G401 (cell line): ENCODE results near the gene CDC5L. TPM values are rescaled to one million over a fixed set of nuclear protein-coding genes. Genes with fewer than 3 reads are reported as not detected.

Experiments
- DNase-seq: peaks from one replicate; pipeline ENCODE4 v3.0.0-alpha.2; 2015; ENCODE audit warnings: low spot score
- in situ Hi-C: cut with HindIII; loops from 2 replicates; pipeline ENCODE4 v1.10.0; 2016; ENCODE audit warnings: low sequenced_read_pairs, mixed read lengths
- total RNA-seq: library from RNA; depleted of rRNA; stranded (reverse); fragments of >200 nt; shearing (Covaris generic); gene quantifications from 2 replicates; pipeline ENCODE4 v1.2.3, GENCODE V29; 2014

Gene CDC5L
- total RNA-seq, 1 experiment from 2014 or later: 32.5 TPM

GRCh38 chr6:44366781-44367180 lies 20.7 kb upstream of the CDC5L start:
- in situ Hi-C loops: no loop called here
- no peak for DNase-seq

- in situ Hi-C loops: no loop called here
Measured at GRCh38 chr6:44367681-44368080, 19.8 kb upstream of the CDC5L start.

GRCh38 chr6:44373051-44373450 lies 14.5 kb upstream of the CDC5L start:
- DNase-seq: no peak
- in situ Hi-C loops: no loop called here

More at GRCh38 chr6:44367681-44368080, 19.8 kb upstream of the CDC5L start:
- DNase-seq: no peak

GRCh38 chr6:44373787-44374186 lies 13.7 kb upstream of the CDC5L start:
- in situ Hi-C loops: no loop called here
- no peak for DNase-seq

GRCh38 chr6:44375071-44375470 lies 12.4 kb upstream of the CDC5L start:
- in situ Hi-C loops: no loop called here
- DNase-seq: no peak

GRCh38 chr6:44377484-44377883 lies 10.0 kb upstream of the CDC5L start:
- no peak for DNase-seq
- in situ Hi-C loops: no loop called here

- DNase-seq: no peak
Measured at GRCh38 chr6:44377971-44378370, 9.5 kb upstream of the CDC5L start.

GRCh38 chr6:44381739-44382138 lies 5.8 kb upstream of the CDC5L start:
- peak; percentile 4 for DNase-seq
- in situ Hi-C loops: no loop called here

More at GRCh38 chr6:44377971-44378370, 9.5 kb upstream of the CDC5L start:
- in situ Hi-C loops: no loop called here

GRCh38 chr6:44386364-44386928 lies 1.1 kb upstream of the CDC5L start:
- in situ Hi-C loops: no loop called here
- peak; percentile 8 for DNase-seq

GRCh38 chr6:44386929-44387345 lies 569 bp upstream of the CDC5L start:
- DNase-seq: no peak

GRCh38 chr6:44388135-44388487 lies 605 bp downstream of the CDC5L start:
- no peak for DNase-seq
- in situ Hi-C loops: no loop called here

More at GRCh38 chr6:44386929-44387345, 569 bp upstream of the CDC5L start:
- in situ Hi-C loops: no loop called here

- in situ Hi-C loops: no loop called here
- DNase-seq: no peak
Measured at GRCh38 chr6:44388887-44389286, 1.4 kb downstream of the CDC5L start.

GRCh38 chr6:44390158-44390683 lies 2.7 kb downstream of the CDC5L start:
- no peak for DNase-seq
- in situ Hi-C loops: no loop called here

GRCh38 chr6:44395501-44395900 lies 8.0 kb downstream of the CDC5L start:
- in situ Hi-C loops: no loop called here
- DNase-seq: no peak

GRCh38 chr6:44396968-44397367 lies 9.5 kb downstream of the CDC5L start:
- no peak for DNase-seq
- in situ Hi-C loops: no loop called here

GRCh38 chr6:44397424-44398164 lies 10.1 kb downstream of the CDC5L start:
- in situ Hi-C loops: no loop called here
- no peak for DNase-seq

- DNase-seq: no peak
- in situ Hi-C loops: no loop called here
Measured at GRCh38 chr6:44399991-44400390, 12.5 kb downstream of the CDC5L start.

- no peak for DNase-seq
- in situ Hi-C loops: no loop called here
Measured at GRCh38 chr6:44400572-44400971, 13.1 kb downstream of the CDC5L start.

- no peak for DNase-seq
- in situ Hi-C loops: no loop called here
Measured at GRCh38 chr6:44401138-44401537, 13.6 kb downstream of the CDC5L start.

- in situ Hi-C loops: no loop called here
- DNase-seq: no peak
Measured at GRCh38 chr6:44404022-44404714, 16.7 kb downstream of the CDC5L start.
